ENCODE data around the gene MYO5A.
"Not testable (repeated sequence)": the region's sequence is repeated elsewhere in the genome, so short reads cannot be mapped to it uniquely, and the experiment has no call there.

MYO5A gene

DNA sequence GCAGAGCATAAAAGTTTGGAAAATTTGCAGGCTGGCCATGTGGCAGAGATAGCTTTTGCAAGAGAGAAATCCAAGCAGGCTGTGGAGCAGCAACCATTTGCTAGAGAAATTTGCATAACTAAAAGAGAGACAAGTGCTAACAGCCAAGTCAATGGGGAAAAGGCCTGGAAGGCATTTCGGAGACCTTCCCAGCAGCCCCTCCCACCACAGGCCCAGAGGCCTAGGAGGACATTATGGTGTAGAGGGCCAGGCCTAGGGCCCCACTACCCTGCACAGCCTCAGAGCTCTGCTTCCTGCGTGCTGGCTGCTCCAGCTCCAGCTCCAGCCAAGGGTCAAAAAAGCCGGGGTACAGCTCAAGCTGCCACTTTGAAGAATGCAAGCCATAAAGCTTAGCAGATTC is 82.7 kb downstream of the MYO5A start:
- no peaks in the 10 kb centered on the region for H3K9me3 ChIP-seq (ENCODE audit: insufficient read depth, low read depth, low read length)
- no peaks in the 10 kb centered on the region for H3K4me1 ChIP-seq (ENCODE audit: insufficient read depth, low read length, poor library complexity, severe bottlenecking)
- TF ChIP-seq EZH2phosphoT487 (IDR thresholded peaks at IDR 0.05; ENCODE audit: borderline replicate concordance), result no peak
- TF ChIP-seq, protein P1, sequence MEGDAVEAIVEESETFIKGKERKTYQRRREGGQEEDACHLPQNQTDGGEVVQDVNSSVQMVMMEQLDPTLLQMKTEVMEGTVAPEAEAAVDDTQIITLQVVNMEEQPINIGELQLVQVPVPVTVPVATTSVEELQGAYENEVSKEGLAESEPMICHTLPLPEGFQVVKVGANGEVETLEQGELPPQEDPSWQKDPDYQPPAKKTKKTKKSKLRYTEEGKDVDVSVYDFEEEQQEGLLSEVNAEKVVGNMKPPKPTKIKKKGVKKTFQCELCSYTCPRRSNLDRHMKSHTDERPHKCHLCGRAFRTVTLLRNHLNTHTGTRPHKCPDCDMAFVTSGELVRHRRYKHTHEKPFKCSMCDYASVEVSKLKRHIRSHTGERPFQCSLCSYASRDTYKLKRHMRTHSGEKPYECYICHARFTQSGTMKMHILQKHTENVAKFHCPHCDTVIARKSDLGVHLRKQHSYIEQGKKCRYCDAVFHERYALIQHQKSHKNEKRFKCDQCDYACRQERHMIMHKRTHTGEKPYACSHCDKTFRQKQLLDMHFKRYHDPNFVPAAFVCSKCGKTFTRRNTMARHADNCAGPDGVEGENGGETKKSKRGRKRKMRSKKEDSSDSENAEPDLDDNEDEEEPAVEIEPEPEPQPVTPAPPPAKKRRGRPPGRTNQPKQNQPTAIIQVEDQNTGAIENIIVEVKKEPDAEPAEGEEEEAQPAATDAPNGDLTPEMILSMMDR (conservative IDR thresholded peaks at IDR 0.05; ENCODE audit: low read length), result no peak
- H3F3A ChIP-seq (ENCODE audit: low read depth), result no peaks in the 10 kb centered on the region
- no peak overlapping the region for H3K9ac ChIP-seq (ENCODE audit: low read depth, low read length, poor library complexity, severe bottlenecking)
- H3K9me2 ChIP-seq (replicated peaks; ENCODE audit: low read depth, low read length), result no peaks in the 10 kb centered on the region
- H3K4me2 ChIP-seq (ENCODE audit: low read depth, low read length, poor library complexity, severe bottlenecking), result no peak overlapping the region
- H3K79me2 ChIP-seq (ENCODE audit: insufficient read depth, low read length), result no peaks in the 10 kb centered on the region
- no peaks in the 10 kb centered on the region for H3K27me3 ChIP-seq (ENCODE audit: insufficient read depth, low read length, poor library complexity, severe bottlenecking)
- H3K36me3 ChIP-seq (ENCODE audit: insufficient read depth, low read length), result no peaks in the 10 kb centered on the region
- H2AFZ ChIP-seq (ENCODE audit: low read length), result no peak overlapping the region
- no peaks in the 10 kb centered on the region for H4K20me1 ChIP-seq (ENCODE audit: insufficient read depth, low read length, poor library complexity, severe bottlenecking)
- no peak overlapping the region for H3K4me3 ChIP-seq (ENCODE audit: low read length, poor library complexity, severe bottlenecking)

- H3K9me3 ChIP-seq (ENCODE audit: insufficient read depth, low read depth, low read length), result no peaks in the 10 kb centered on the region
Measured at GRCh38 chr15:52445553-52445952, 83.1 kb downstream of the MYO5A start.

DNA sequence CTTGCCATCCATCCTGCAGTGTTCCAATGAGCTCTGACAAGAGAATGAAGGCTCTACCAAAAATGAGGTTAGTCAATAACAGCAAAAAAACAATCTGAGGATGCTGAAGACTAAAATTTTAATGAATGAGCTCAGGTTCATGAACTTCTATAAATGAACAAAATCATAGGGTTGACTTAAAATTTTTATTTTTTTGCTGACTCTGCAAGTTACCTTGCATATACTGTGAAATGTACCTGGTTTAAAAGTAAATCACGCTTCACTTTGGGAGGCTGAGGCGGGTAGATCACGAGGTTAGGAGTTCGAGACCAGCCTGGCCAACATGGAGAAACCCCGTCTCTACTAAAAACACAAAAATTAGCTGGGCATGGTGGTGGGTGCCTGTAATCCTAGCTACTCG is 85.5 kb downstream of the MYO5A start:
- H3K4me2 ChIP-seq (ENCODE audit: low read depth, low read length, poor library complexity, severe bottlenecking); H4K20me1 ChIP-seq (ENCODE audit: insufficient read depth, low read length, poor library complexity, severe bottlenecking): not testable (repeated sequence)

More at GRCh38 chr15:52445553-52445952, 83.1 kb downstream of the MYO5A start:
- H3K4me2 ChIP-seq (ENCODE audit: low read depth, low read length, poor library complexity, severe bottlenecking), result no peak overlapping the region
- H3K27me3 ChIP-seq (ENCODE audit: insufficient read depth, low read length, poor library complexity, severe bottlenecking), result no peaks in the 10 kb centered on the region
- H3K9me2 ChIP-seq (replicated peaks; ENCODE audit: low read depth, low read length), result no peaks in the 10 kb centered on the region
- H3K79me2 ChIP-seq (ENCODE audit: insufficient read depth, low read length), result no peaks in the 10 kb centered on the region
- H3K36me3 ChIP-seq (ENCODE audit: insufficient read depth, low read length), result no peaks in the 10 kb centered on the region
- no peaks in the 10 kb centered on the region for H3K4me1 ChIP-seq (ENCODE audit: insufficient read depth, low read length, poor library complexity, severe bottlenecking)
- TF ChIP-seq EZH2phosphoT487 (IDR thresholded peaks at IDR 0.05; ENCODE audit: borderline replicate concordance), result no peak
- TF ChIP-seq, protein P1 (conservative IDR thresholded peaks at IDR 0.05; ENCODE audit: low read length), result no peak
- no peak overlapping the region for H2AFZ ChIP-seq (ENCODE audit: low read length)
- no peaks in the 10 kb centered on the region for H3F3A ChIP-seq (ENCODE audit: low read depth)
- H3K4me3 ChIP-seq (ENCODE audit: low read length, poor library complexity, severe bottlenecking), result no peak overlapping the region
- H4K20me1 ChIP-seq (ENCODE audit: insufficient read depth, low read length, poor library complexity, severe bottlenecking), result no peaks in the 10 kb centered on the region
- no peak overlapping the region for H3K9ac ChIP-seq (ENCODE audit: low read depth, low read length, poor library complexity, severe bottlenecking)

GRCh38 chr15:52441841-52442240 is 86.8 kb downstream of the MYO5A start:
- no peaks in the 10 kb centered on the region for H3K4me1 ChIP-seq (ENCODE audit: insufficient read depth, low read length, poor library complexity, severe bottlenecking)
- H3K9me2 ChIP-seq (replicated peaks; ENCODE audit: low read depth, low read length), result no peaks in the 10 kb centered on the region
- H3K36me3 ChIP-seq (ENCODE audit: insufficient read depth, low read length), result no peaks in the 10 kb centered on the region
- no peaks in the 10 kb centered on the region for H3K27me3 ChIP-seq (ENCODE audit: insufficient read depth, low read length, poor library complexity, severe bottlenecking)
- H4K20me1 ChIP-seq (ENCODE audit: insufficient read depth, low read length, poor library complexity, severe bottlenecking), result no peaks in the 10 kb centered on the region
- H2AFZ ChIP-seq (ENCODE audit: low read length), result no peak overlapping the region
- no peaks in the 10 kb centered on the region for H3F3A ChIP-seq (ENCODE audit: low read depth)
- H3K9me3 ChIP-seq (ENCODE audit: insufficient read depth, low read depth, low read length), result no peaks in the 10 kb centered on the region
- no peak overlapping the region for H3K9ac ChIP-seq (ENCODE audit: low read depth, low read length, poor library complexity, severe bottlenecking)
- peaks cover under 1% of the 10 kb centered on the region; the same call in 1 of the 2 replicates for H3K79me2 ChIP-seq (ENCODE audit: insufficient read depth, low read length)
- no peak overlapping the region for H3K4me3 ChIP-seq (ENCODE audit: low read length, poor library complexity, severe bottlenecking)
- TF ChIP-seq, protein P1 (conservative IDR thresholded peaks at IDR 0.05; ENCODE audit: low read length), result no peak
- TF ChIP-seq EZH2phosphoT487 (IDR thresholded peaks at IDR 0.05; ENCODE audit: borderline replicate concordance), result no peak
- no peak overlapping the region for H3K4me2 ChIP-seq (ENCODE audit: low read depth, low read length, poor library complexity, severe bottlenecking)

More for the DNA sequence above, 85.5 kb downstream of the MYO5A start:
- H3K79me2 ChIP-seq (ENCODE audit: insufficient read depth, low read length); H3K9me2 ChIP-seq (replicated peaks; ENCODE audit: low read depth, low read length); H3K4me3 ChIP-seq (ENCODE audit: low read length, poor library complexity, severe bottlenecking); H3K9ac ChIP-seq (ENCODE audit: low read depth, low read length, poor library complexity, severe bottlenecking); H3K36me3 ChIP-seq (ENCODE audit: insufficient read depth, low read length); H3K27me3 ChIP-seq (ENCODE audit: insufficient read depth, low read length, poor library complexity, severe bottlenecking); H3F3A ChIP-seq (ENCODE audit: low read depth); H2AFZ ChIP-seq (ENCODE audit: low read length); H3K4me1 ChIP-seq (ENCODE audit: insufficient read depth, low read length, poor library complexity, severe bottlenecking); H3K9me3 ChIP-seq (ENCODE audit: insufficient read depth, low read depth, low read length): not testable (repeated sequence)

Measured in Loucy (cell line).